ENCODE results near the gene NUDT16. TPM values are rescaled to one million over a fixed set of nuclear protein-coding genes. Genes with fewer than 3 reads are reported as not detected.
"Not testable (repeated sequence)": the region's sequence is repeated elsewhere in the genome, so short reads cannot be mapped to it uniquely, and the experiment has no call there.

The NUDT16 gene
- polyA plus RNA-seq, 1 donor, result 33.0 TPM

DNA sequence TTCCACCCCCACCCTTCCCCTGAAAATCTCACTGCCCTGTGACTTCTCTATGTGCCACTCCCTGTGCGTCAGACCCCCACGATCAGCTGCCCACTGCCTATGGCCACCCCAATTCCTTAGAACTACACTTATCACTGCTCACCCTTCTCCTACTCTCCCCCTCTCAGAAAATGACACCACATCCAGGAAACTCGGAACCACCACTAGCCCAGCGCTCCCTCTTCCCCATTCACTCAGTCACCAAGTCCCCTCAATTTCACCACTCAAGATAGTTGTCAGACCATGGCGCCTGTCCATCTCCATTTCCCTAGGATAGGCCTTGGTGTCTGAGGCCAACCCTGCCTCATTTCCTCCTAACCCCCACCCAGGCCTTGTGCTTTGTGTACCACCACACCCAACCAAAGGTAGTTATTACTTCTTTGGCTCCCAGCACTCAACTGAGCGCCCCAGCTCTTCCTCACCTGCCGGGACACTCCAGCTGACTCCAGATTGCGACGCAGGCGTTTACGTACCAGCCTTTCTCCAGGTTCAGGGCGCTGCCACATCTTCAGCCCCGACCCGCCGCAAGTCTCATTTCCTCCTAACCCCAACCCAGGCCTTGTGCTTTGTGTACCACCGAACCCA lies 641 bp upstream of the NUDT16 start:
- not testable (repeated sequence) for H3K27me3 ChIP-seq (ENCODE audit: control insufficient read depth, insufficient read depth, low read length); DNase-seq; H3K9me3 ChIP-seq (ENCODE audit: control insufficient read depth, low read depth, low read length)
- Histone ChIP-seq H3K36me3 (ENCODE audit: control insufficient read depth, insufficient read depth, low read length) (peaks cover 24% of the 10 kb centered on the region), H3K4me1 (ENCODE audit: control insufficient read depth, insufficient read depth, low read length) (peaks cover 17% of the 10 kb centered on the region), H3K4me3 (ENCODE audit: low read length) (peak overlapping the region; percentile 82), H3K27ac (ENCODE audit: low read length) (peak overlapping the region; percentile 71)
- WGBS (ENCODE audit: insufficient coverage, low lambda C conversion rate), result 0% methylated on average over 1 of the region's 16 CpGs

DNA sequence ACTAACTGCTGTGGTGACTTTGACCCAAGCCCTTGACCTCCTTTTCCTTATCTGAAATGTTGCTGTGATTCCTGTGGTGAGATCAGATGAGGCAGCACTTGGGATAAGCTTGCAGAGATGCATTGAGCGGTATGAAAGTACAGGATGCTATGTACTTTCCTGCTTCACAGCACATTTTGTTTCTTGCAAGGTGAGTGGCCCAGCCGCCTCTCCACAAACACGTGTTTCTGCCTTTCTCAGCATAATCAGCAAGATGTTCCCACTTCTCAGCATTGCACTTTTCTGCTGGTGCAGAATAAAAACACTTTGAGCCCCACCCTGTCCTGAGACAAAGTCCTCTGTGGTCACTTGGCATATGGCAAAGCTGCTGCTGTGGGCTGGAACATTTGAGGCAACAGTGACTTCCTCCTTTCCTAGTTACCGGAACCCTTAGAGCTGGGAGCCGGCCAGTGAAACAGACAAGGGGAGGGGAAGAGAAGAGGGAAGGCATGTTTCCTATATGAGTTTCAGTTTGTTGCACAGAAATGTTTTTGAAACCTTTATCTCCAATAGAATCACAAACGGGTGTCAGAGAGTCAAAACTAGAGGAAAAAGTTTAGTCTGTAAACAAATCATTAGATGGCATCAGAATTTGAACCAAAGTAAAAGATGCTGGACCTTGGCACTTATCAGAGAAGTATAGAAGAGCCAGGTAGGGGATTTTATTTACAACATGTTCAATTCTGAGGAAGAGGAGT lies 5.0 kb downstream of the NUDT16 start:
- Histone ChIP-seq H3K4me1 (ENCODE audit: control insufficient read depth, insufficient read depth, low read length) (peaks cover 33% of the 10 kb centered on the region), H3K4me3 (ENCODE audit: low read length) (no peak overlapping the region), H3K27ac (ENCODE audit: low read length) (peak overlapping the region; percentile 90), H3K9me3 (ENCODE audit: control insufficient read depth, low read depth, low read length) (no peaks in the 10 kb centered on the region), H3K36me3 (ENCODE audit: control insufficient read depth, insufficient read depth, low read length) (peaks cover 20% of the 10 kb centered on the region), H3K27me3 (ENCODE audit: control insufficient read depth, insufficient read depth, low read length) (no peaks in the 10 kb centered on the region)
- DNase-seq, result peak; percentile 70 to 82
- WGBS (ENCODE audit: insufficient coverage, low lambda C conversion rate), result 40% methylated on average over 2 of the region's 6 CpGs

DNA sequence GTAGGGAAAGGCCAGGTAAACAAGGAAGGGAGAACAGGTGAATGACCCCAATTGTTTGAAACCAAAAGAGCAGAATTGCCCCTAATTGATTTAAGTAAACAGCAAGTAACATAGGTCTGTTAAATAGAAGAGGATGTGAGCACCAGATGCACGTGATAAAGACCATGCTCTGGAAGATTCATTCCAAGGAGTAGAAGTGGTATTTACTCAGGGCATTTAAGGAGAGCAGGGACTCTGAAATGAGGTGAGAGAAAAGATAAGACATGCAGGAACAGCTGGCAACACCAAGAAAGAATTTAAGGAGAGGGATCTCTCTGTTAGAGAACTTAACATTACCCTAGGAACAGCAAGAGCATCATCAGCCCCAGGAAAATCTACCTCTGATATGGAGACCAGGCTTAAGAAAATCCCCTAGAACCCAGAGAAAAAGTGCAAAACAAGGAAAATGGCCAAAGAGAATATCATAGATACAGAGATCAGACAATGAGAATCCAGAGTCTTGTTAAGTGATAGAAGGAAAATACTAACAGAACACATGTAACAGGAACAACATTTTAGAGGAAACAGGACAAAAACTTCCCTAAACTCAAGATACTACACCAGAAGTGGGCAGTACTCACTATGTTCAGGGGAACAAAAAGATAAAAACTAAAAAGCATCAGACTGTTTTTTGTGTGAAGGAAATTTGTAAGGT lies 6.4 kb downstream of the NUDT16 start:
- Histone ChIP-seq H3K4me3 (ENCODE audit: low read length) (no peak overlapping the region), H3K4me1 (ENCODE audit: control insufficient read depth, insufficient read depth, low read length) (peaks cover 30% of the 10 kb centered on the region), H3K36me3 (ENCODE audit: control insufficient read depth, insufficient read depth, low read length) (peaks cover 20% of the 10 kb centered on the region), H3K27me3 (ENCODE audit: control insufficient read depth, insufficient read depth, low read length) (no peaks in the 10 kb centered on the region), H3K27ac (ENCODE audit: low read length) (peak overlapping the region; percentile 90), H3K9me3 (ENCODE audit: control insufficient read depth, low read depth, low read length) (no peaks in the 10 kb centered on the region)
- WGBS (ENCODE audit: insufficient coverage, low lambda C conversion rate), result no CpG with 5 or more reads among the region's 1 CpG
- DNase-seq, result no peak

DNA sequence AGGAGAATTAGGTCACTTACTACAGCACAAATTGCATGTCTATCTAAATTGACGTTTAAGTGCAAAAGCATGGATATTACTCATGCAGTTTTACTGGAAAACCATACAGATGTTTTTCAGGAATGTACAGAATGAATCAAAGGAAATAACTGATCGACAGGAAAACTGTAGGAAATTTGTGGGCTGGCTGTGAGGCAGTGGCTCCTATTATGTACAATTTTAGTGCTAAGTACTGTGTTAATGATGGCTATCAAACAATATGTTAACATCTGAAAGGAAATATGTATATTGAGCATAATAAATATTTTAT lies 6.9 kb downstream of the NUDT16 start:
- Histone ChIP-seq H3K27me3 (ENCODE audit: control insufficient read depth, insufficient read depth, low read length) (no peaks in the 10 kb centered on the region), H3K27ac (ENCODE audit: low read length) (no peak overlapping the region), H3K9me3 (ENCODE audit: control insufficient read depth, low read depth, low read length) (no peaks in the 10 kb centered on the region), H3K36me3 (ENCODE audit: control insufficient read depth, insufficient read depth, low read length) (peaks cover 15% of the 10 kb centered on the region), H3K4me1 (ENCODE audit: control insufficient read depth, insufficient read depth, low read length) (peaks cover 28% of the 10 kb centered on the region), H3K4me3 (ENCODE audit: low read length) (no peak overlapping the region)
- 57% methylated on average over 2 of the region's 2 CpGs for WGBS (ENCODE audit: insufficient coverage, low lambda C conversion rate)
- DNase-seq, result no peak

DNA sequence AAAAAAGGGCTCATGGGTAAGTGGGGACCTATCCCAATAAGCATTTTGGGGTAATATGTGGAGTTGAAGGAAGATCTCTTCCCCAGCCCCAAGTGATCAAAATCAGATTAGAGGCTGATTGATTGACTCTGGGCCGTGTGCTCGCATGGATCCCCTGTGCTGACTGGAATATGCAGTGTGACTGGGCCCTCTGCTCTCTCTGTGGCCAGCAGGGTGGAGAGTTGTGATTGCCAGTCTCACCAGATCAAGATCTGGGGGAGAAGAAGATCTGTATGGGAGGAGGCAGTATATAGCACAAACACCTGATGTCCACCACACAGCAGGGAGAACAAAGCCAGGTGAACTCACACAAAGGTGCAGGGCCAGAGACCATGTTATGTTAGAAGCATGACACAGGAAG lies 8.8 kb downstream of the NUDT16 start:
- Histone ChIP-seq H3K4me1 (ENCODE audit: control insufficient read depth, insufficient read depth, low read length) (peaks cover 25% of the 10 kb centered on the region), H3K36me3 (ENCODE audit: control insufficient read depth, insufficient read depth, low read length) (peaks cover 5% of the 10 kb centered on the region), H3K27me3 (ENCODE audit: control insufficient read depth, insufficient read depth, low read length) (no peaks in the 10 kb centered on the region), H3K27ac (ENCODE audit: low read length) (no peak overlapping the region), H3K9me3 (ENCODE audit: control insufficient read depth, low read depth, low read length) (no peaks in the 10 kb centered on the region), H3K4me3 (ENCODE audit: low read length) (no peak overlapping the region)
- WGBS (ENCODE audit: insufficient coverage, low lambda C conversion rate), result no CpG with 5 or more reads among the region's 2 CpGs
- DNase-seq, result no peak

- WGBS (ENCODE audit: insufficient coverage, low lambda C conversion rate), result 93% methylated on average over 3 of the region's 6 CpGs
- Histone ChIP-seq H3K27ac (ENCODE audit: low read length) (no peak overlapping the region), H3K4me3 (ENCODE audit: low read length) (no peak overlapping the region), H3K4me1 (ENCODE audit: control insufficient read depth, insufficient read depth, low read length) (no peaks in the 10 kb centered on the region), H3K36me3 (ENCODE audit: control insufficient read depth, insufficient read depth, low read length) (no peaks in the 10 kb centered on the region), H3K27me3 (ENCODE audit: control insufficient read depth, insufficient read depth, low read length) (no peaks in the 10 kb centered on the region), H3K9me3 (ENCODE audit: control insufficient read depth, low read depth, low read length) (no peaks in the 10 kb centered on the region)
- no peak for DNase-seq
These were observed 11.5 kb downstream of the NUDT16 start for GRCh38 chr3:131393051-131393450.

- Histone ChIP-seq H3K4me1 (ENCODE audit: control insufficient read depth, insufficient read depth, low read length) (no peaks in the 10 kb centered on the region), H3K4me3 (ENCODE audit: low read length) (no peak overlapping the region), H3K27ac (ENCODE audit: low read length) (no peak overlapping the region), H3K27me3 (ENCODE audit: control insufficient read depth, insufficient read depth, low read length) (no peaks in the 10 kb centered on the region), H3K36me3 (ENCODE audit: control insufficient read depth, insufficient read depth, low read length) (no peaks in the 10 kb centered on the region), H3K9me3 (ENCODE audit: control insufficient read depth, low read depth, low read length) (no peaks in the 10 kb centered on the region)
- DNase-seq, result no peak
- WGBS (ENCODE audit: insufficient coverage, low lambda C conversion rate), result 100% methylated on average over 2 of the region's 4 CpGs
These were observed 12.3 kb downstream of the NUDT16 start for GRCh38 chr3:131393868-131394267.

DNA sequence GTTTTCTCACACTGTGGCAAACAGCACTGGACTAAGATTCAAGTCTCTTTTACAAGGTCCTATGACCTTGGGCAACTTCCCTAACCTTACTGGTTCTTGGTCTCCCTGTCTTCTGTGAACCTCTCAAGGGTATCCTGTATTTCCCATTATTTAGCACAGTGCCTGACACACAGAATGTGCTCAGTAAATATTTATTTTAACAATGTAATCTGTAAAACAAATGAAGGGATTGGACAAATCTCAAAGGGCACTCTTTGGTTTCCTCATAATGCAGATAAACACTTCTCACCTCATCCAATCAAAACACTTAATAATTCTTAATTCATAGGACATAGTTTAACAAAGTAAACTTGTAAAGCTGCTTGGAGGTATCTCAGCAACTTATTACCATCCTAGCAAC lies 12.8 kb downstream of the NUDT16 start:
- Histone ChIP-seq H3K27ac (ENCODE audit: low read length) (no peak overlapping the region), H3K36me3 (ENCODE audit: control insufficient read depth, insufficient read depth, low read length) (no peaks in the 10 kb centered on the region), H3K9me3 (ENCODE audit: control insufficient read depth, low read depth, low read length) (no peaks in the 10 kb centered on the region), H3K4me3 (ENCODE audit: low read length) (no peak overlapping the region), H3K27me3 (ENCODE audit: control insufficient read depth, insufficient read depth, low read length) (no peaks in the 10 kb centered on the region), H3K4me1 (ENCODE audit: control insufficient read depth, insufficient read depth, low read length) (no peaks in the 10 kb centered on the region)
- no peak for DNase-seq

DNA sequence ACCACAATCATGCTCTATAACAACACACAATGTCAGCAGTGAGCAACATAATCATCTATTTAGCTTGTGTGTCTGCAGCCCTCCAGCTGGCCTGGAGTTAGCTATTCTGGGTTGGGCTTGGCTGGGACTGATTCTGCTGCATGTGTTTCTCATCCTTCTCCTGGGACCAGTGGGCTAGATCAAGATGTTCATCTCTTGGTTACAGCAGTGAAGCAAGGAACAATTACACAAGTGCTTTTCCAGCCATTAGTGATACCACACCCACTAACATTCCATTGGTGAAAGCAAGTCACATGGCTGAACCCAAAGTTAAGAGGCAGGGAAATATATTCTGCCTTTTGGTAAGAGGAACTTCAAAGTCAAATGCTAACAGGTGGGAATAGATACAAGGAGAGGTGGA lies 14.6 kb downstream of the NUDT16 start:
- DNase-seq, result no peak
- Histone ChIP-seq H3K27ac (ENCODE audit: low read length) (no peak overlapping the region), H3K4me1 (ENCODE audit: control insufficient read depth, insufficient read depth, low read length) (no peaks in the 10 kb centered on the region), H3K27me3 (ENCODE audit: control insufficient read depth, insufficient read depth, low read length) (no peaks in the 10 kb centered on the region), H3K4me3 (ENCODE audit: low read length) (no peak overlapping the region), H3K36me3 (ENCODE audit: control insufficient read depth, insufficient read depth, low read length) (no peaks in the 10 kb centered on the region), H3K9me3 (ENCODE audit: control insufficient read depth, low read depth, low read length) (no peaks in the 10 kb centered on the region)

DNA sequence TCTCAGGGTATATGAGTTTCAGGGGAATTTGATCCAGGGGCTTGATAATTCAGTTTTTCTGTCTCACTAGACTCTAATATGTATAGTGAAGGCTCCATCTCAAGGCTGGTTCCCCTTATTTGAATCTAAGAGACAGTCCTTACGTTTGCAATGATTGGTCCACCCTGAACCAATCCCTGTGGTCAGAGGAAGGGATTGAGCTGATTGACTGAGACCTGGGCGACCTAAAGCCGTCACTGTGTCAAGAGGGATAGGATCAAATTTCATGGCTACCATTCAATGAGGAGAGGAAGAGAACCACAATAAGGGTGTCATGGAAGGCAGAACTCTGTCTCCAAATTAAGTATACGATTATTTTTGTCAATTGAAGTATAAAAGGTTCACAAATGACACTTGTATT lies 16.3 kb downstream of the NUDT16 start:
- Histone ChIP-seq H3K4me3 (ENCODE audit: low read length) (no peak overlapping the region), H3K4me1 (ENCODE audit: control insufficient read depth, insufficient read depth, low read length) (no peaks in the 10 kb centered on the region), H3K36me3 (ENCODE audit: control insufficient read depth, insufficient read depth, low read length) (no peaks in the 10 kb centered on the region), H3K27ac (ENCODE audit: low read length) (no peak overlapping the region), H3K9me3 (ENCODE audit: control insufficient read depth, low read depth, low read length) (no peaks in the 10 kb centered on the region), H3K27me3 (ENCODE audit: control insufficient read depth, insufficient read depth, low read length) (no peaks in the 10 kb centered on the region)
- no CpG with 5 or more reads among the region's 4 CpGs for WGBS (ENCODE audit: insufficient coverage, low lambda C conversion rate)
- DNase-seq, result no peak

DNA sequence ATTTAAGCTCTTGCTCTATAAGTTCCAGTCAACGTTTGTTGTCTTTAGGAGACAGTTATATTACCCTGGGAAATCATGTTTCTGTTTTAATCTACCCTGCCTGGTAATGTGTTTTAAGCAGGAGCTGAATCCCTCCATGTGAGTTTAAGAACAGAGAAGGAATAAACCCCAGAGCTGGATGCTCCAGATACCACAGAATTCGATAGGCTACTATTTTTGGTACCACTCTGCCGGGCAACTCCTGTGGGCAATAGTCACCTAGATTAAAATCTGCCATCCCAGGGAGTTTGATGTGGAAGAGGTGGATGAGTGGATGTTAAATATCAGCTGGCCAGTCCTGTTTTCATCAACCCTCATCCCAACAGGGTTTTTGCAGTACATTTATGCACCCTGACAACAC lies 20.4 kb downstream of the NUDT16 start:
- Histone ChIP-seq H3K4me3 (ENCODE audit: low read length) (no peak overlapping the region), H3K4me1 (ENCODE audit: control insufficient read depth, insufficient read depth, low read length) (no peaks in the 10 kb centered on the region), H3K9me3 (ENCODE audit: control insufficient read depth, low read depth, low read length) (no peaks in the 10 kb centered on the region), H3K27ac (ENCODE audit: low read length) (no peak overlapping the region), H3K27me3 (ENCODE audit: control insufficient read depth, insufficient read depth, low read length) (no peaks in the 10 kb centered on the region), H3K36me3 (ENCODE audit: control insufficient read depth, insufficient read depth, low read length) (no peaks in the 10 kb centered on the region)
- WGBS (ENCODE audit: insufficient coverage, low lambda C conversion rate), result no CpG with 5 or more reads among the region's 3 CpGs
- DNase-seq, result no peak
